K562 (cell line): ENCODE results near the gene TIMM44. TPM values are rescaled to one million over a fixed set of nuclear protein-coding genes. Genes with fewer than 3 reads are reported as not detected.
A peak's percentile ranks its signal among the peaks of the same experiment; 100 is the strongest.

ENCODE experiments used
- CLOCK ChIP-seq: fragments of 250-450 bp; sonication (Bioruptor Pico); IDR thresholded peaks from 2 replicates; pipeline ENCODE4 v1.4.0; 2020; ENCODE audit warnings: mild to moderate bottlenecking, moderate library complexity, borderline replicate concordance
- COPS2 ChIP-seq: fragments of 450-650 bp; conservative IDR thresholded peaks from 2 replicates; pipeline ENCODE4 v1.6.1; 2016; ENCODE audit warnings: mild to moderate bottlenecking, moderate library complexity
- CTCF ChIP-seq, 3 experiments: IDR thresholded peaks in 2 of 3; conservative IDR thresholded peaks in 1 of 3; 2 replicates each; pipeline ENCODE4 v1.5.1; 2011 to 2012; ENCODE audit warnings: low read length in 3 of 3, mild to moderate bottlenecking in 3 of 3, control low read depth in 2 of 3, improper control_type of control experiment in 1 of 3, inconsistent platforms in 1 of 3, low read depth in 1 of 3, mixed read lengths in 1 of 3, moderate library complexity in 1 of 3; ENCODE audit not compliant: insufficient read depth in 2 of 3
- E2F5 ChIP-seq: sonication (generic); formaldehyde crosslinking; IDR thresholded peaks from 2 replicates; pipeline ENCODE4 v1.8.0; 2022; ENCODE audit warnings: mild to moderate bottlenecking, missing genetic modification reagents
- FOXJ2 ChIP-seq: fragments of 200-800 bp; sonication (Bioruptor generic); IDR thresholded peaks from 2 replicates; pipeline ENCODE4 v1.6.1; 2016; ENCODE audit warnings: missing genetic modification characterization, missing compliant biosample characterization
- JUNB ChIP-seq: fragments of 450-650 bp; formaldehyde crosslinking; conservative IDR thresholded peaks from 2 replicates; pipeline ENCODE4 v1.4.0; 2020; ENCODE audit warnings: mild to moderate bottlenecking
- L3MBTL2 ChIP-seq: fragments of 450-650 bp; IDR thresholded peaks from 2 replicates; pipeline ENCODE4 v1.6.1; 2016; ENCODE audit warnings: mild to moderate bottlenecking, moderate library complexity
- NFE2L1 ChIP-seq: fragments of 450-650 bp; IDR thresholded peaks from 2 replicates; pipeline ENCODE4 v1.6.1; 2016; ENCODE audit warnings: missing genetic modification characterization, low read depth, mild to moderate bottlenecking, missing compliant biosample characterization, moderate library complexity, borderline replicate concordance
- NFRKB ChIP-seq: fragments of 450-650 bp; IDR thresholded peaks from 2 replicates; pipeline ENCODE4 v1.6.1; 2016; ENCODE audit warnings: low read depth
- PHF20 ChIP-seq: fragments of 450-650 bp; IDR thresholded peaks from 2 replicates; pipeline ENCODE4 v1.6.1; 2018; ENCODE audit not compliant: partially characterized antibody
- SP2 ChIP-seq: IDR thresholded peaks from 2 replicates; pipeline ENCODE4 v1.6.1; 2011; ENCODE audit warnings: mild to moderate bottlenecking, low read depth, low read length, moderate library complexity; ENCODE audit not compliant: poor library complexity, severe bottlenecking; ENCODE audit errors: extremely low read depth
- ZC3H8 ChIP-seq: fragments of 450-650 bp; IDR thresholded peaks from 2 replicates; pipeline ENCODE4 v1.6.1; 2017
- polyA plus RNA-seq, 8 experiments: library from polyadenylated mRNA; depleted of rRNA in 4 of 8; stranded (reverse) in 5 of 8; unstranded in 3 of 8; fragments of >200 nt; fragmentation: Nextera tagmentation in 2 of 8; fragmentation: Illumina TruSeq in 1 of 8; extraction: Ambion mirVana in 2 of 8; extraction: Trizol in 1 of 8; gene quantifications; 2 replicates each; pipeline versions ENCODE4 v1.2.1 to v1.2.3, GENCODE V29; 2011 to 2014; ENCODE audit warnings: inconsistent platforms in 1 of 8, missing spikeins in 1 of 8
- total RNA-seq, 7 experiments: library from RNA; depleted of rRNA in 6 of 7; stranded (reverse); fragments of >200 nt in 6 of 7; fragmentation: Illumina TruSeq in 2 of 7; extraction: Trizol in 2 of 7; gene quantifications; 2 replicates each; pipeline versions ENCODE4 v1.2.1 to v1.2.3, GENCODE V29; 2011 to 2021; ENCODE audit warnings: low replicate concordance in 1 of 7
- TF ChIP-seq, protein P1 (sequence below): IDR thresholded peaks from 3 replicates; pipeline ENCODE4 v1.6.1; 2011; ENCODE audit warnings: borderline replicate concordance, mild to moderate bottlenecking, moderate library complexity; ENCODE audit not compliant: insufficient read length; ENCODE audit errors: extremely low read depth
- TF ChIP-seq, protein P2 (sequence below), 2 experiments: fragments of 450-650 bp in 1 of 2; IDR thresholded peaks; 2 replicates each; pipeline ENCODE4 v1.6.1; 2011 to 2017; ENCODE audit warnings: low read depth in 2 of 2, antibody characterized with exemption in 1 of 2, borderline replicate concordance in 1 of 2, low read length in 1 of 2, mild to moderate bottlenecking in 1 of 2, mixed read lengths in 1 of 2; ENCODE audit not compliant: control insufficient read depth in 1 of 2

TIMM44 gene
- total and polyA plus RNA-seq, 9 of the 15 experiments (the other 6 are each of a cell fraction or from before 2014, with no cell fraction given) = 10.3 to 231 (median 89.3) TPM

DNA sequence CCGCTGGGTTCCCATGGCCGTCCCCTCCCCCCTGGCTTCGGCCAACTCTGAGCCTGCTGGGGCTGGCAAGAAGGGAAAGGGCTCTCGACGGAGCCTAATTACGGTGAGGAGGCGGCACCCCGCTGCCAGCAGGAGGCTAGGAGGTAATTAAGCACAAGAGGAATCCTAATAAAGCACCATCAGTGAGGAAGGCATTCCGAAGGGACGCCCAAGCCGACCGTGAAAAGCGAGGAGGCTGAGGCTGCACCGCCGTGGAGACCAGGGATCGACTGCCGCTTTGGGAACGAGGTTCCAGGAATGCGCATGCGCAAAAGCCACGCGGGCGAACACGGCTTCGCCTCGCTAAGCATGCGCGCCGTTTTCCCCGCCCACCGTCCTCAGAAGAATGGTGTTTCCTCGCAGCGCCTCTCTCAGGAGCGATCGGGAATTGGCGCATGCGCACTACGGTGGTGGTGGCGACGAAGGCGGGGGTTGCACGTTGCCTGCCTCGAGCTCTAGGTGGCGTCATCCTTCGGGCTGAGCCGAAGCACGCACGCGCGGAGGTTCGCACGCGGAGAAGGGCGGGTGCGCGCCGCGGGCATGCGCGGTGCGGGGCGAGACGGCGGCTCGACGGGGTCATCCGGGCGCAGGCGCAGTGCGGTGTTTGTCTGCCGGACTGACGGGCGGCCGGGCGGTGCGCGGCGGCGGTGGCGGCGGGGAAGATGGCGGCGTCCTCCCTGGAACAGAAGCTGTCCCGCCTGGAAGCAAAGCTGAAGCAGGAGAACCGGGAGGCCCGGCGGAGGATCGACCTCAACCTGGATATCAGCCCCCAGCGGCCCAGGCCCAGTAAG, 40.0 kb downstream of the TIMM44 start, which contains the start of gene MAP2K7 (continued):
- no peak for TF ChIP-seq E2F5 (CRISPR knock-in tag)
- TF ChIP-seq FOXJ2 = no peak
- TF ChIP-seq L3MBTL2 = peak; percentile 98
- TF ChIP-seq CTCF (IDR thresholded peaks at IDR 0.05 in 2 of 3, conservative IDR thresholded peaks at IDR 0.05 in 1 of 3; ENCODE audit: insufficient read depth in 2 of 3, low read depth in 1 of 3, low read length in 3 of 3) = peak; percentile 87 to 97 (median 96)
- peak; percentile 39 for TF ChIP-seq PHF20
- no peak for TF ChIP-seq COPS2
- no peak for TF ChIP-seq NFRKB
- no peak for TF ChIP-seq SP2
- TF ChIP-seq, protein P1, sequence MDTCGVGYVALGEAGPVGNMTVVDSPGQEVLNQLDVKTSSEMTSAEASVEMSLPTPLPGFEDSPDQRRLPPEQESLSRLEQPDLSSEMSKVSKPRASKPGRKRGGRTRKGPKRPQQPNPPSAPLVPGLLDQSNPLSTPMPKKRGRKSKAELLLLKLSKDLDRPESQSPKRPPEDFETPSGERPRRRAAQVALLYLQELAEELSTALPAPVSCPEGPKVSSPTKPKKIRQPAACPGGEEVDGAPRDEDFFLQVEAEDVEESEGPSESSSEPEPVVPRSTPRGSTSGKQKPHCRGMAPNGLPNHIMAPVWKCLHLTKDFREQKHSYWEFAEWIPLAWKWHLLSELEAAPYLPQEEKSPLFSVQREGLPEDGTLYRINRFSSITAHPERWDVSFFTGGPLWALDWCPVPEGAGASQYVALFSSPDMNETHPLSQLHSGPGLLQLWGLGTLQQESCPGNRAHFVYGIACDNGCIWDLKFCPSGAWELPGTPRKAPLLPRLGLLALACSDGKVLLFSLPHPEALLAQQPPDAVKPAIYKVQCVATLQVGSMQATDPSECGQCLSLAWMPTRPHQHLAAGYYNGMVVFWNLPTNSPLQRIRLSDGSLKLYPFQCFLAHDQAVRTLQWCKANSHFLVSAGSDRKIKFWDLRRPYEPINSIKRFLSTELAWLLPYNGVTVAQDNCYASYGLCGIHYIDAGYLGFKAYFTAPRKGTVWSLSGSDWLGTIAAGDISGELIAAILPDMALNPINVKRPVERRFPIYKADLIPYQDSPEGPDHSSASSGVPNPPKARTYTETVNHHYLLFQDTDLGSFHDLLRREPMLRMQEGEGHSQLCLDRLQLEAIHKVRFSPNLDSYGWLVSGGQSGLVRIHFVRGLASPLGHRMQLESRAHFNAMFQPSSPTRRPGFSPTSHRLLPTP = no peak
- TF ChIP-seq CLOCK (CRISPR knock-in tag) = no peak; the same call in 1 of the 2 replicates
- TF ChIP-seq, protein P2, sequence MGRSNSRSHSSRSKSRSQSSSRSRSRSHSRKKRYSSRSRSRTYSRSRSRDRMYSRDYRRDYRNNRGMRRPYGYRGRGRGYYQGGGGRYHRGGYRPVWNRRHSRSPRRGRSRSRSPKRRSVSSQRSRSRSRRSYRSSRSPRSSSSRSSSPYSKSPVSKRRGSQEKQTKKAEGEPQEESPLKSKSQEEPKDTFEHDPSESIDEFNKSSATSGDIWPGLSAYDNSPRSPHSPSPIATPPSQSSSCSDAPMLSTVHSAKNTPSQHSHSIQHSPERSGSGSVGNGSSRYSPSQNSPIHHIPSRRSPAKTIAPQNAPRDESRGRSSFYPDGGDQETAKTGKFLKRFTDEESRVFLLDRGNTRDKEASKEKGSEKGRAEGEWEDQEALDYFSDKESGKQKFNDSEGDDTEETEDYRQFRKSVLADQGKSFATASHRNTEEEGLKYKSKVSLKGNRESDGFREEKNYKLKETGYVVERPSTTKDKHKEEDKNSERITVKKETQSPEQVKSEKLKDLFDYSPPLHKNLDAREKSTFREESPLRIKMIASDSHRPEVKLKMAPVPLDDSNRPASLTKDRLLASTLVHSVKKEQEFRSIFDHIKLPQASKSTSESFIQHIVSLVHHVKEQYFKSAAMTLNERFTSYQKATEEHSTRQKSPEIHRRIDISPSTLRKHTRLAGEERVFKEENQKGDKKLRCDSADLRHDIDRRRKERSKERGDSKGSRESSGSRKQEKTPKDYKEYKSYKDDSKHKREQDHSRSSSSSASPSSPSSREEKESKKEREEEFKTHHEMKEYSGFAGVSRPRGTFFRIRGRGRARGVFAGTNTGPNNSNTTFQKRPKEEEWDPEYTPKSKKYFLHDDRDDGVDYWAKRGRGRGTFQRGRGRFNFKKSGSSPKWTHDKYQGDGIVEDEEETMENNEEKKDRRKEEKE (IDR thresholded peaks at IDR 0.05; ENCODE audit: borderline replicate concordance in 1 of 2, control insufficient read depth in 1 of 2, low read depth in 2 of 2, low read length in 1 of 2) = no peak
- TF ChIP-seq NFE2L1 (tag) = no peak
- no peak for TF ChIP-seq ZC3H8
- TF ChIP-seq JUNB (CRISPR knock-in tag) = no peak
